Suprapubic skin (tissue), 4 donors: ENCODE data around the gene P3R3URF.

ENCODE experiments used
- CTCF ChIP-seq, 2 donors: fragments of 200-600 bp in 1 of 2; fragments of 450-650 bp in 1 of 2; sonication (generic) in 1 of 2; IDR thresholded peaks; one replicate each; pipeline ENCODE4 v1.5.1; 2016 to 2019; ENCODE audit warnings: antibody characterized with exemption in 2 of 2, mild to moderate bottlenecking in 1 of 2, moderate library complexity in 1 of 2
- EP300 ChIP-seq: sonication (generic); formaldehyde crosslinking; IDR thresholded peaks from one replicate; pipeline ENCODE4 v1.6.1; 2017; ENCODE audit warnings: antibody characterized with exemption
- POLR2A ChIP-seq, 2 donors: fragments of 450-650 bp; IDR thresholded peaks; one replicate each; pipeline ENCODE4 v1.6.1; 2017; ENCODE audit warnings: antibody characterized with exemption in 2 of 2, mild to moderate bottlenecking in 2 of 2, moderate library complexity in 2 of 2
- POLR2AphosphoS5 ChIP-seq, 3 donors: sonication (generic); formaldehyde crosslinking; IDR thresholded peaks; one replicate each; pipeline ENCODE4 v1.6.1; 2017; ENCODE audit warnings: antibody characterized with exemption in 3 of 3

DNA sequence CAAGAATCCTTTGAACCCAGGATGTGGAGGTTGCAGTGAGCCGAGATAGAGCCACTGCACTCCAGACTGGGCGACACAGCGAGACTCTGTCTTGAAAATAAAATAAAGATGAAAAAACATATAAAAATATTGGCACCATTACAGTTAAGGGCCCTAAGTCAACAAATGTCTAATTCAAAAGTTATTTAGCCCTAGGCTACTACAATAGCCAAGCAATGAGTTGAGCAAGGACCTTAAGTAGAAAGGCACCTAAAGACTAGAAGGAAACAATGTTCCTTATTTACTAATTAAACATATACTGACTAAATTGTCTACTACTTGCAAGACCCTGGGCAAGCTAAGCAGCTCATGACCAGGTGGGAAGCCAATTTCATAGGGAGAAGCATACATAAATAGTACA lies 47.9 kb downstream of the P3R3URF start:
- no peak for TF ChIP-seq POLR2AphosphoS5 (IDR thresholded peaks at IDR 0.05)
- TF ChIP-seq CTCF (IDR thresholded peaks at IDR 0.05) = no peak
- no peak for TF ChIP-seq POLR2A (IDR thresholded peaks at IDR 0.05)
- no peak for TF ChIP-seq EP300
